GM12872 (cell line): ENCODE results near the gene RNF223.

Source experiments
- CTCF ChIP-seq: IDR thresholded peaks from 3 replicates; pipeline ENCODE4 v1.5.1; 2011; ENCODE audit warnings: low read depth, mild to moderate bottlenecking, low read length, moderate library complexity; ENCODE audit not compliant: insufficient read depth

Gene RNF223

GRCh38 chr1:1021920-1022259, 52.2 kb downstream of the RNF223 start:
- no peak for TF ChIP-seq CTCF

- TF ChIP-seq CTCF, result no peak
Observed at GRCh38 chr1:1021010-1021919, 52.8 kb downstream of the RNF223 start.
